HEK293T (cell line): ENCODE results near the gene GJA10.

Experiments used
- BHLHE40 ChIP-seq: fragments of 450-650 bp; IDR thresholded peaks from 2 replicates; pipeline ENCODE4 v1.6.1; 2016; ENCODE audit warnings: mild to moderate bottlenecking, moderate library complexity, borderline replicate concordance
- NFRKB ChIP-seq: fragments of 450-650 bp; IDR thresholded peaks from 2 replicates; pipeline ENCODE4 v1.6.1; 2016; ENCODE audit warnings: mild to moderate bottlenecking, moderate library complexity

DNA sequence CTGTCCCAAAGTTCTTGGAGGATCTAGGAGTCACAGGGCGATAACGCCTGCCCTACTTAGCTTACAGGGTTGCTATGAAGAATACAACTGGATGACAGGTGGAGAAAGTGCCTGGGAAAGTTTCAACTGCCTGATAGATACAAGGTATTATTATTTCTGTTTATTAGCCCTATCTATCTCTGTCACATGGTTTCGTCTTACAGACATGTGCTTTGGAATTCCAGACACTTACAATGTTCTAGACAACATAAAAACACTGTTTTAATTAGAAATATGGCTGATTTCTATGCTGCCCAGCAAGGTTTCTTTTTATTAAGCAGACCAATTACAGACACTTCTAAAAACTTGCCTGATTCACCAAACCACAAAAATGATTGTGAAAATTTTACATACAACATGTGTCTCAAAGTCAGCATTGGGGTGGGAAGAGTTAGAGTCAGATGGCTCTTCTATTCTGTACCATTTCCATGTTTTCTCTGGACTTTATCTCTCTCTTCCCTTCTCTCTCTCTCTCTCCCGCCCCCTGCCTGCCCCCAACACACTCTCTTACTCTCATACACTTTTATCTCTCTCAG lies 50.0 kb downstream of the GJA10 start:
- TF ChIP-seq BHLHE40 (no peak), NFRKB (no peak)
